NOMO-1 treated with dmso at 0.1 percent for 144 hours (cell line): ENCODE data around the gene PDE8A.

Experiments
- DNase-seq: peaks from one replicate; lab custom pipeline; 2025; ENCODE audit not compliant: unreplicated experiment; lab: John Stamatoyannopoulos, UW

PDE8A gene

GRCh38 chr15:85072917-85073316 lies 91.3 kb downstream of the PDE8A start:
- no peak for DNase-seq

- no peak for DNase-seq
Observed at GRCh38 chr15:85073556-85074194, 92.0 kb downstream of the PDE8A start.

- DNase-seq = no peak
Observed at GRCh38 chr15:85086855-85087254, 105.2 kb downstream of the PDE8A start.

GRCh38 chr15:85088300-85088699 lies 106.6 kb downstream of the PDE8A start:
- DNase-seq = no peak

- no peak for DNase-seq
Observed at GRCh38 chr15:85089929-85090597, 108.4 kb downstream of the PDE8A start.

- no peak for DNase-seq
Observed at GRCh38 chr15:85091990-85092389, 110.3 kb downstream of the PDE8A start.

GRCh38 chr15:85094685-85095084 lies 113.0 kb downstream of the PDE8A start:
- DNase-seq = no peak

- DNase-seq = no peak
Observed at GRCh38 chr15:85095566-85095965, 113.9 kb downstream of the PDE8A start.

- no peak for DNase-seq
Observed at GRCh38 chr15:85097250-85097649, 115.6 kb downstream of the PDE8A start.

GRCh38 chr15:85097725-85098124 lies 116.1 kb downstream of the PDE8A start:
- DNase-seq = no peak

GRCh38 chr15:85099195-85099803 lies 117.6 kb downstream of the PDE8A start:
- DNase-seq = no peak

GRCh38 chr15:85100186-85100937 lies 118.7 kb downstream of the PDE8A start:
- DNase-seq = no peak

GRCh38 chr15:85104584-85104983 lies 122.9 kb downstream of the PDE8A start:
- no peak for DNase-seq

- DNase-seq = no peak
Observed at GRCh38 chr15:85108136-85108535, 126.5 kb downstream of the PDE8A start.

GRCh38 chr15:85109333-85109732 lies 127.7 kb downstream of the PDE8A start:
- DNase-seq = no peak

GRCh38 chr15:85112997-85113396 lies 131.3 kb downstream of the PDE8A start:
- DNase-seq = no peak

- DNase-seq = no peak
Observed at GRCh38 chr15:85114886-85115285, 133.2 kb downstream of the PDE8A start.

- no peak for DNase-seq
Observed at GRCh38 chr15:85116066-85116465, 134.4 kb downstream of the PDE8A start.

GRCh38 chr15:85116494-85116893 lies 134.8 kb downstream of the PDE8A start:
- no peak for DNase-seq

GRCh38 chr15:85116925-85117646 lies 135.4 kb downstream of the PDE8A start:
- no peak for DNase-seq

- no peak for DNase-seq
Observed at GRCh38 chr15:85118173-85118572, 136.5 kb downstream of the PDE8A start.
